SK-N-SH (cell line): ENCODE results near the gene TUFT1. TPM values are rescaled to one million over a fixed set of nuclear protein-coding genes. Genes with fewer than 3 reads are reported as not detected.

ENCODE experiments used
- CTCF ChIA-PET: fragments of 300-600, 350-600 bp; formaldehyde crosslinking; extraction: SDS; loops from one replicate; lab custom pipeline; 2021; lab: Yijun Ruan, JAX
- POLR2A ChIA-PET: fragments of 350-600 bp; sonication (Branson Sonifier 250); formaldehyde crosslinking; extraction: SDS; loops from one replicate; lab custom pipeline; 2020; ENCODE audit warnings: antibody characterized with exemption, inconsistent platforms; lab: Yijun Ruan, JAX
- DNase-seq: peaks from one replicate; pipeline ENCODE4 v3.0.0; 2012
- H2AFZ ChIP-seq: fragments of 200-600 bp; sonication (generic); 2 replicates; pipeline ENCODE4 v1.8.1; 2016; ENCODE audit warnings: antibody characterized with exemption, mild to moderate bottlenecking, low read depth
- H3F3A ChIP-seq: fragments of 200-600 bp; sonication (generic); replicated peaks from 2 replicates; pipeline ENCODE3; 2016; ENCODE audit warnings: antibody characterized with exemption, mild to moderate bottlenecking; ENCODE audit not compliant: insufficient read depth
- H3K27ac ChIP-seq, 2 experiments: fragments of 200-500 bp in 1 of 2; fragments of 200-600 bp in 1 of 2; sonication (Bioruptor generic) in 1 of 2; sonication (generic), shearing (Covaris generic) in 1 of 2; 2 replicates each; pipeline versions ENCODE4 v1.5.1 to v1.6.1; 2014 to 2016; ENCODE audit warnings: low read depth in 2 of 2, inconsistent platforms in 1 of 2, low read length in 1 of 2, mild to moderate bottlenecking in 1 of 2, mixed read lengths in 1 of 2
- H3K27me3 ChIP-seq: fragments of 200-600 bp; sonication (generic), shearing (Covaris generic); 2 replicates; pipeline ENCODE4 v1.6.1; 2016; ENCODE audit warnings: mixed run types; ENCODE audit not compliant: insufficient read depth
- H3K36me3 ChIP-seq, 2 experiments: fragments of 200-500 bp in 1 of 2; fragments of 200-600 bp in 1 of 2; sonication (Bioruptor generic) in 1 of 2; sonication (generic) in 1 of 2; replicated peaks in 1 of 2; 2 replicates each; pipeline versions ENCODE3 to v1.5.1; 2014 to 2016; ENCODE audit warnings: low read length in 1 of 2, mild to moderate bottlenecking in 1 of 2; ENCODE audit not compliant: insufficient read depth in 2 of 2, control insufficient read depth in 1 of 2
- H3K4me1 ChIP-seq, 2 experiments: fragments of 200-500 bp in 1 of 2; fragments of 200-600 bp in 1 of 2; sonication (Bioruptor generic) in 1 of 2; sonication (generic), shearing (Covaris generic) in 1 of 2; 2 replicates each; pipeline versions ENCODE4 v1.5.1 to v1.6.1; 2014 to 2016; ENCODE audit warnings: low read depth in 1 of 2, low read length in 1 of 2, mixed run types in 1 of 2; ENCODE audit not compliant: insufficient read depth in 2 of 2, control insufficient read depth in 1 of 2
- H3K4me2 ChIP-seq: fragments of 200-600 bp; sonication (generic), shearing (Covaris generic); 2 replicates; pipeline ENCODE4 v1.6.1; 2017; ENCODE audit warnings: mixed run types
- H3K4me3 ChIP-seq, 2 experiments: fragments of 200-500 bp in 1 of 2; fragments of 200-600 bp in 1 of 2; sonication (Bioruptor generic) in 1 of 2; sonication (generic), shearing (Covaris generic) in 1 of 2; 2 replicates each; pipeline versions ENCODE4 v1.5.1 to v1.8.1; 2014 to 2016; ENCODE audit warnings: low read depth in 2 of 2, inconsistent platforms in 1 of 2, low read length in 1 of 2, mild to moderate bottlenecking in 1 of 2, mixed read lengths in 1 of 2, moderate library complexity in 1 of 2
- H3K79me2 ChIP-seq: fragments of 200-600 bp; sonication (generic); 2 replicates; pipeline ENCODE4 v1.8.1; 2017; ENCODE audit warnings: mild to moderate bottlenecking; ENCODE audit not compliant: insufficient read depth
- H3K9ac ChIP-seq: fragments of 200-600 bp; sonication (generic); 2 replicates; pipeline ENCODE4 v1.6.1; 2017; ENCODE audit warnings: mixed run types
- H3K9me2 ChIP-seq: fragments of 200-600 bp; sonication (generic); 2 replicates; pipeline ENCODE4 v1.6.1; 2017; ENCODE audit warnings: mixed run types
- H3K9me3 ChIP-seq: fragments of 200-600 bp; sonication (generic); 2 replicates; pipeline ENCODE4 v1.6.1; 2017; ENCODE audit warnings: mixed run types, mild to moderate bottlenecking, moderate library complexity
- H4K20me1 ChIP-seq: fragments of 200-600 bp; sonication (generic); 2 replicates; pipeline ENCODE4 v1.6.1; 2017; ENCODE audit warnings: mild to moderate bottlenecking, mixed run types; ENCODE audit not compliant: insufficient read depth
- EP300 ChIP-seq, 2 experiments: IDR thresholded peaks; 2 replicates each; pipeline versions ENCODE4 v1.4.0 to v1.6.1; 2012; ENCODE audit warnings: borderline replicate concordance in 1 of 2, low read depth in 1 of 2, low read length in 1 of 2
- EZH2phosphoT487 ChIP-seq: fragments of 200-600 bp; sonication (generic); IDR thresholded peaks from 2 replicates; pipeline ENCODE4 v1.6.1; 2017; ENCODE audit warnings: low read depth, mixed run types, mild to moderate bottlenecking, antibody characterized with exemption, moderate library complexity, borderline replicate concordance
- FOSL2 ChIP-seq: IDR thresholded peaks from 2 replicates; pipeline ENCODE4 v1.4.0; 2012; ENCODE audit warnings: low read depth, mild to moderate bottlenecking, moderate library complexity, borderline replicate concordance
- FOXJ3 ChIP-seq: sonication (generic); formaldehyde crosslinking; IDR thresholded peaks from 2 replicates; pipeline ENCODE4 v1.5.1; 2020; ENCODE audit warnings: mild to moderate bottlenecking, missing genetic modification reagents
- GABPA ChIP-seq: IDR thresholded peaks from 2 replicates; pipeline ENCODE4 v1.4.0; 2012; ENCODE audit warnings: low read depth, mild to moderate bottlenecking
- MEF2A ChIP-seq: IDR thresholded peaks from 2 replicates; pipeline ENCODE4 v1.4.0; 2012; ENCODE audit warnings: low read depth, borderline replicate concordance
- MXI1 ChIP-seq: IDR thresholded peaks from 2 replicates; pipeline ENCODE4 v1.6.1; 2012; ENCODE audit warnings: mild to moderate bottlenecking, low read depth, low read length, improper control_type of control experiment
- NFIC ChIP-seq: IDR thresholded peaks from 2 replicates; pipeline ENCODE4 v1.4.0; 2012; ENCODE audit warnings: borderline replicate concordance
- NRF1 ChIP-seq: IDR thresholded peaks from 2 replicates; pipeline ENCODE4 v1.6.1; 2012; ENCODE audit warnings: low read depth, mild to moderate bottlenecking, low read length
- POLR2AphosphoS5 ChIP-seq: IDR thresholded peaks from 2 replicates; pipeline ENCODE4 v1.6.1; 2012; ENCODE audit warnings: low read depth, low read length
- RCOR1 ChIP-seq: fragments of 150-350 bp; IDR thresholded peaks from 2 replicates; pipeline ENCODE4 v1.6.1; 2017; ENCODE audit warnings: antibody characterized with exemption, low read length
- RXRA ChIP-seq: IDR thresholded peaks from 2 replicates; pipeline ENCODE4 v1.4.0; 2012; ENCODE audit warnings: low read depth, mild to moderate bottlenecking, borderline replicate concordance
- SIN3A ChIP-seq: IDR thresholded peaks from 2 replicates; pipeline ENCODE4 v1.6.1; 2012; ENCODE audit warnings: low read depth, mild to moderate bottlenecking, low read length, moderate library complexity, borderline replicate concordance
- TEAD4 ChIP-seq: IDR thresholded peaks from 2 replicates; pipeline ENCODE4 v1.4.0; 2012; ENCODE audit warnings: mild to moderate bottlenecking, borderline replicate concordance; ENCODE audit not compliant: insufficient read depth
- WGBS: methylation state at CpG from one replicate; pipeline ENCODE4 v1.1.6; 2017; ENCODE audit warnings: low lambda C conversion rate; 5-methylcytosine and 5-hydroxymethylcytosine counted together
- polyA plus RNA-seq, 3 experiments: library from polyadenylated mRNA; depleted of rRNA; stranded (reverse); fragments of >200 nt; gene quantifications; 2 replicates each; pipeline ENCODE4 v1.2.3, GENCODE V29; 2012
- TF ChIP-seq, protein P1 (sequence below): IDR thresholded peaks from 2 replicates; pipeline ENCODE4 v1.6.1; 2012; ENCODE audit warnings: mild to moderate bottlenecking, low read depth, low read length, moderate library complexity
- TF ChIP-seq, protein P2 (sequence below): IDR thresholded peaks from 2 replicates; pipeline ENCODE4 v1.4.0; 2012; ENCODE audit warnings: low read depth, borderline replicate concordance
- TF ChIP-seq, protein P3 (sequence below): IDR thresholded peaks from 2 replicates; pipeline ENCODE4; 2012

TUFT1 gene
- polyA plus RNA-seq, 1 of the 3 experiments (the other 2 are of a cell fraction) = 20.6 TPM

DNA sequence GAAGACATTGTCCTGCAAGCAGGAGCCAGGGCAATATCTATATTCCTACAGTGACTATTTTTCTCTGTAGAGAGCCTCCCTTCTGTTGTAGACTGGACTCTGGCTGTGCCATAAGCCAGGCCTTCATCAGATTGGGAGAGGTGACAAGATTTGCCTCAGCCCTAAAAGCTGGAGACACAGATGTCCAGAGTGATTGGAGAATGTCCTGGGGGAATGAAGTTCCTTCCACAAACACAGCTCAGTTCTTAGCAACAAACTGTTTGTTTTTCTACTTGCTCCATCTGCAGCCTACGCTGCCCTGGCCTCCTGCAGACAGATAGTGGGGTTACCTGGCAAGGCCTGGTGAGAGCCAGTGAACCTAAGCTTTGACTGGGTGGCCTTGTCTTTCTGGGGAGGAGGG, 41.8 kb downstream of the TUFT1 start:
- H3K36me3 ChIP-seq = peaks cover 31 to 53% of the 10 kb centered on the region in 2 experiments
- H3K4me2 ChIP-seq = no peak overlapping the region
- H3K9me2 ChIP-seq = no peaks in the 10 kb centered on the region
- H3K27me3 ChIP-seq = no peaks in the 10 kb centered on the region
- no peaks in the 10 kb centered on the region for H4K20me1 ChIP-seq
- H3K4me3 ChIP-seq = no peak overlapping the region
- ChIA-PET POLR2A (no interaction called here), CTCF (interaction anchor here (1.0 to 3.4 kb wide), 3 partner anchors 13 to 137 kb away, joined by 3 to 34 read pairs (median 3); no protein-coding TSS in a partner anchor)
- DNase-seq = no peak
- WGBS = 100% methylated on average over 1 of the region's 1 CpG
- no peaks in the 10 kb centered on the region for H3K79me2 ChIP-seq
- no peak overlapping the region for H3K27ac ChIP-seq
- no peak overlapping the region for H2AFZ ChIP-seq
- no peaks in the 10 kb centered on the region for H3K9me3 ChIP-seq
- no peak for TF ChIP-seq FOXJ3 (CRISPR knock-in tag)
- no peak for TF ChIP-seq SIN3A
- TF ChIP-seq MEF2A = no peak
- no peak for TF ChIP-seq RCOR1
- no peak for TF ChIP-seq NRF1
- TF ChIP-seq NFIC = no peak
- no peak for TF ChIP-seq RXRA
- TF ChIP-seq GABPA = no peak
- TF ChIP-seq, protein P1, sequence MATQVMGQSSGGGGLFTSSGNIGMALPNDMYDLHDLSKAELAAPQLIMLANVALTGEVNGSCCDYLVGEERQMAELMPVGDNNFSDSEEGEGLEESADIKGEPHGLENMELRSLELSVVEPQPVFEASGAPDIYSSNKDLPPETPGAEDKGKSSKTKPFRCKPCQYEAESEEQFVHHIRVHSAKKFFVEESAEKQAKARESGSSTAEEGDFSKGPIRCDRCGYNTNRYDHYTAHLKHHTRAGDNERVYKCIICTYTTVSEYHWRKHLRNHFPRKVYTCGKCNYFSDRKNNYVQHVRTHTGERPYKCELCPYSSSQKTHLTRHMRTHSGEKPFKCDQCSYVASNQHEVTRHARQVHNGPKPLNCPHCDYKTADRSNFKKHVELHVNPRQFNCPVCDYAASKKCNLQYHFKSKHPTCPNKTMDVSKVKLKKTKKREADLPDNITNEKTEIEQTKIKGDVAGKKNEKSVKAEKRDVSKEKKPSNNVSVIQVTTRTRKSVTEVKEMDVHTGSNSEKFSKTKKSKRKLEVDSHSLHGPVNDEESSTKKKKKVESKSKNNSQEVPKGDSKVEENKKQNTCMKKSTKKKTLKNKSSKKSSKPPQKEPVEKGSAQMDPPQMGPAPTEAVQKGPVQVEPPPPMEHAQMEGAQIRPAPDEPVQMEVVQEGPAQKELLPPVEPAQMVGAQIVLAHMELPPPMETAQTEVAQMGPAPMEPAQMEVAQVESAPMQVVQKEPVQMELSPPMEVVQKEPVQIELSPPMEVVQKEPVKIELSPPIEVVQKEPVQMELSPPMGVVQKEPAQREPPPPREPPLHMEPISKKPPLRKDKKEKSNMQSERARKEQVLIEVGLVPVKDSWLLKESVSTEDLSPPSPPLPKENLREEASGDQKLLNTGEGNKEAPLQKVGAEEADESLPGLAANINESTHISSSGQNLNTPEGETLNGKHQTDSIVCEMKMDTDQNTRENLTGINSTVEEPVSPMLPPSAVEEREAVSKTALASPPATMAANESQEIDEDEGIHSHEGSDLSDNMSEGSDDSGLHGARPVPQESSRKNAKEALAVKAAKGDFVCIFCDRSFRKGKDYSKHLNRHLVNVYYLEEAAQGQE = no peak
- TF ChIP-seq, protein P2, sequence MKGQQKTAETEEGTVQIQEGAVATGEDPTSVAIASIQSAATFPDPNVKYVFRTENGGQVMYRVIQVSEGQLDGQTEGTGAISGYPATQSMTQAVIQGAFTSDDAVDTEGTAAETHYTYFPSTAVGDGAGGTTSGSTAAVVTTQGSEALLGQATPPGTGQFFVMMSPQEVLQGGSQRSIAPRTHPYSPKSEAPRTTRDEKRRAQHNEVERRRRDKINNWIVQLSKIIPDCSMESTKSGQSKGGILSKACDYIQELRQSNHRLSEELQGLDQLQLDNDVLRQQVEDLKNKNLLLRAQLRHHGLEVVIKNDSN = no peak
- TF ChIP-seq MXI1 = no peak
- no peak for TF ChIP-seq EZH2phosphoT487
- TF ChIP-seq, protein P3, sequence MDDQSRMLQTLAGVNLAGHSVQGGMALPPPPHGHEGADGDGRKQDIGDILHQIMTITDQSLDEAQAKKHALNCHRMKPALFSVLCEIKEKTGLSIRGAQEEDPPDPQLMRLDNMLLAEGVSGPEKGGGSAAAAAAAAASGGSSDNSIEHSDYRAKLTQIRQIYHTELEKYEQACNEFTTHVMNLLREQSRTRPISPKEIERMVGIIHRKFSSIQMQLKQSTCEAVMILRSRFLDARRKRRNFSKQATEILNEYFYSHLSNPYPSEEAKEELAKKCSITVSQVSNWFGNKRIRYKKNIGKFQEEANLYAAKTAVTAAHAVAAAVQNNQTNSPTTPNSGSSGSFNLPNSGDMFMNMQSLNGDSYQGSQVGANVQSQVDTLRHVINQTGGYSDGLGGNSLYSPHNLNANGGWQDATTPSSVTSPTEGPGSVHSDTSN = no peak
- TF ChIP-seq FOSL2 = no peak
- TF ChIP-seq EP300 (IDR thresholded peaks at IDR 0.05; ENCODE audit: borderline replicate concordance in 1 of 2, low read depth in 1 of 2, low read length in 1 of 2) = no peak
- TF ChIP-seq POLR2AphosphoS5 = no peak
- no peak for TF ChIP-seq TEAD4
- H3K4me1 ChIP-seq = no peaks in the 10 kb centered on the region; a peak in 1 of 4 replicates
- no peak overlapping the region for H3K9ac ChIP-seq
- no peaks in the 10 kb centered on the region for H3F3A ChIP-seq
